IMR-90 (cell line): ENCODE measurements around the gene SHB.

Experiments used
- FOS ChIP-seq: fragments of 150-350 bp; IDR thresholded peaks from 2 replicates; pipeline ENCODE4 v1.6.1; 2016; ENCODE audit warnings: low read depth, low read length
- MAFK ChIP-seq: IDR thresholded peaks from 2 replicates; pipeline ENCODE4 v1.6.1; 2012; ENCODE audit warnings: low read depth, low read length, improper control_type of control experiment
- MAZ ChIP-seq: IDR thresholded peaks from 2 replicates; pipeline ENCODE4 v1.6.1; 2012; ENCODE audit warnings: low read depth, mild to moderate bottlenecking, low read length, improper control_type of control experiment, moderate library complexity, borderline replicate concordance
- POLR2A ChIP-seq: IDR thresholded peaks from 2 replicates; pipeline ENCODE4 v1.6.1; 2012; ENCODE audit warnings: mild to moderate bottlenecking, low read depth, low read length
- RAD21 ChIP-seq: IDR thresholded peaks from 2 replicates; pipeline ENCODE4 v1.6.1; 2012; ENCODE audit warnings: low read length, improper control_type of control experiment
- RCOR1 ChIP-seq: IDR thresholded peaks from 2 replicates; pipeline ENCODE4 v1.6.1; 2012; ENCODE audit warnings: mild to moderate bottlenecking, low read length, improper control_type of control experiment; ENCODE audit not compliant: insufficient replicate concordance
- RFX5 ChIP-seq: IDR thresholded peaks from 2 replicates; pipeline ENCODE4 v1.8.0; 2012; ENCODE audit warnings: low read depth, mild to moderate bottlenecking, low read length, moderate library complexity
- SMC3 ChIP-seq: fragments of 150-350 bp; IDR thresholded peaks from 2 replicates; pipeline ENCODE4 v1.6.1; 2016; ENCODE audit warnings: low read depth, mild to moderate bottlenecking, antibody characterized with exemption, low read length, moderate library complexity
- TF ChIP-seq, protein P1 (sequence below): conservative IDR thresholded peaks from 2 replicates; pipeline ENCODE4 v1.5.1; 2012; ENCODE audit warnings: mild to moderate bottlenecking, low read depth, low read length, improper control_type of control experiment
- TF ChIP-seq, protein P2 (sequence below): fragments of 150-350 bp; IDR thresholded peaks from 2 replicates; pipeline ENCODE4 v1.6.1; 2016; ENCODE audit warnings: low read depth, mild to moderate bottlenecking, low read length, moderate library complexity, borderline replicate concordance

DNA sequence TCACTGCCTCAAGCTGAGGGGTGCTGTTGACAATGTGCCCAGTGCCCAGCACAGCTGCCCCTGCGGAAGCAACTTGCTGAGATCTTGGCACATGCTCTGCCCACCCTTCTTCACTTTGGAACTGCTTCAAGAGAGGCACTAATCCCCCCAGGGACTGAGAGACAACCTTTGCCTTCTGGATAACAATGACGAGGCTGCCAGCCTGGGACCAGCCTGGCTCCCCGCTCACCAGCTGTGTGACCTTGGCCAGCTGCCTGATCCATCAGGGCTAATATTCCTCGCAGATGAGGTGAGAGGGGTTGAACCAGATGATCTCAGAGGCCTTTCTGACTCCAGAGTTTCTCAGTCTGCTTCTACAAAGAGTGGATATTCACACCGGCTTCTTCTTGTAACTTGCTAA is 81.0 kb downstream of the SHB start:
- TF ChIP-seq SMC3 (no peak), RAD21 (no peak), RFX5 (no peak), POLR2A (no peak), MAZ (no peak), RCOR1 (no peak), FOS (no peak), MAFK (no peak)
- TF ChIP-seq, protein P1, sequence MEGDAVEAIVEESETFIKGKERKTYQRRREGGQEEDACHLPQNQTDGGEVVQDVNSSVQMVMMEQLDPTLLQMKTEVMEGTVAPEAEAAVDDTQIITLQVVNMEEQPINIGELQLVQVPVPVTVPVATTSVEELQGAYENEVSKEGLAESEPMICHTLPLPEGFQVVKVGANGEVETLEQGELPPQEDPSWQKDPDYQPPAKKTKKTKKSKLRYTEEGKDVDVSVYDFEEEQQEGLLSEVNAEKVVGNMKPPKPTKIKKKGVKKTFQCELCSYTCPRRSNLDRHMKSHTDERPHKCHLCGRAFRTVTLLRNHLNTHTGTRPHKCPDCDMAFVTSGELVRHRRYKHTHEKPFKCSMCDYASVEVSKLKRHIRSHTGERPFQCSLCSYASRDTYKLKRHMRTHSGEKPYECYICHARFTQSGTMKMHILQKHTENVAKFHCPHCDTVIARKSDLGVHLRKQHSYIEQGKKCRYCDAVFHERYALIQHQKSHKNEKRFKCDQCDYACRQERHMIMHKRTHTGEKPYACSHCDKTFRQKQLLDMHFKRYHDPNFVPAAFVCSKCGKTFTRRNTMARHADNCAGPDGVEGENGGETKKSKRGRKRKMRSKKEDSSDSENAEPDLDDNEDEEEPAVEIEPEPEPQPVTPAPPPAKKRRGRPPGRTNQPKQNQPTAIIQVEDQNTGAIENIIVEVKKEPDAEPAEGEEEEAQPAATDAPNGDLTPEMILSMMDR: no peak
- TF ChIP-seq, protein P2, sequence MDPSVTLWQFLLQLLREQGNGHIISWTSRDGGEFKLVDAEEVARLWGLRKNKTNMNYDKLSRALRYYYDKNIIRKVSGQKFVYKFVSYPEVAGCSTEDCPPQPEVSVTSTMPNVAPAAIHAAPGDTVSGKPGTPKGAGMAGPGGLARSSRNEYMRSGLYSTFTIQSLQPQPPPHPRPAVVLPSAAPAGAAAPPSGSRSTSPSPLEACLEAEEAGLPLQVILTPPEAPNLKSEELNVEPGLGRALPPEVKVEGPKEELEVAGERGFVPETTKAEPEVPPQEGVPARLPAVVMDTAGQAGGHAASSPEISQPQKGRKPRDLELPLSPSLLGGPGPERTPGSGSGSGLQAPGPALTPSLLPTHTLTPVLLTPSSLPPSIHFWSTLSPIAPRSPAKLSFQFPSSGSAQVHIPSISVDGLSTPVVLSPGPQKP: no peak
